ENCODE measurements around the gene KCNMA1.

Gene KCNMA1

DNA sequence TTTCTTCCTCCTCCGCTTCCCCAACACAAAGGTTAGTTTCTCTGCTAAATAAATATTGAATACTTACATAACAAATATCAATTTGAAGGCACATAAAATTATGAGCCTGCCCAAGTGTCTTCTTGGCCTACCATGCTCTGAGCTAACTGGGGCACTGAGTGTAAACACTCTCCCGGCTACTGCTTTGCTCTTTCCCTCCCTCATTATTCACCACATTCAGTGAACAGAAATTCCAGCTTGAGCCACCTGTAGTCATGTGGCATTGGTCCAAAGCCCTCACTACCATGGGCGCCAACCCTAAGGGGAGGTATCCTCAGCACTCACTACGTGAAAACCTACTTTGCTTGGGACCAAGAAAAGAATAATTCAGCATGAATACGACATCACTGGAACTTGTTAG is 409.0 kb downstream of the KCNMA1 start:
- TF ChIP-seq, protein P1, sequence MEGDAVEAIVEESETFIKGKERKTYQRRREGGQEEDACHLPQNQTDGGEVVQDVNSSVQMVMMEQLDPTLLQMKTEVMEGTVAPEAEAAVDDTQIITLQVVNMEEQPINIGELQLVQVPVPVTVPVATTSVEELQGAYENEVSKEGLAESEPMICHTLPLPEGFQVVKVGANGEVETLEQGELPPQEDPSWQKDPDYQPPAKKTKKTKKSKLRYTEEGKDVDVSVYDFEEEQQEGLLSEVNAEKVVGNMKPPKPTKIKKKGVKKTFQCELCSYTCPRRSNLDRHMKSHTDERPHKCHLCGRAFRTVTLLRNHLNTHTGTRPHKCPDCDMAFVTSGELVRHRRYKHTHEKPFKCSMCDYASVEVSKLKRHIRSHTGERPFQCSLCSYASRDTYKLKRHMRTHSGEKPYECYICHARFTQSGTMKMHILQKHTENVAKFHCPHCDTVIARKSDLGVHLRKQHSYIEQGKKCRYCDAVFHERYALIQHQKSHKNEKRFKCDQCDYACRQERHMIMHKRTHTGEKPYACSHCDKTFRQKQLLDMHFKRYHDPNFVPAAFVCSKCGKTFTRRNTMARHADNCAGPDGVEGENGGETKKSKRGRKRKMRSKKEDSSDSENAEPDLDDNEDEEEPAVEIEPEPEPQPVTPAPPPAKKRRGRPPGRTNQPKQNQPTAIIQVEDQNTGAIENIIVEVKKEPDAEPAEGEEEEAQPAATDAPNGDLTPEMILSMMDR (IDR thresholded peaks at IDR 0.05; ENCODE audit: insufficient read depth, low read depth, low read length, missing control alignments) = no peak
- no peak for DNase-seq (ENCODE audit: low read depth)
- H3K4me3 ChIP-seq (ENCODE audit: low read depth, low read length) = no peak overlapping the region

DNA sequence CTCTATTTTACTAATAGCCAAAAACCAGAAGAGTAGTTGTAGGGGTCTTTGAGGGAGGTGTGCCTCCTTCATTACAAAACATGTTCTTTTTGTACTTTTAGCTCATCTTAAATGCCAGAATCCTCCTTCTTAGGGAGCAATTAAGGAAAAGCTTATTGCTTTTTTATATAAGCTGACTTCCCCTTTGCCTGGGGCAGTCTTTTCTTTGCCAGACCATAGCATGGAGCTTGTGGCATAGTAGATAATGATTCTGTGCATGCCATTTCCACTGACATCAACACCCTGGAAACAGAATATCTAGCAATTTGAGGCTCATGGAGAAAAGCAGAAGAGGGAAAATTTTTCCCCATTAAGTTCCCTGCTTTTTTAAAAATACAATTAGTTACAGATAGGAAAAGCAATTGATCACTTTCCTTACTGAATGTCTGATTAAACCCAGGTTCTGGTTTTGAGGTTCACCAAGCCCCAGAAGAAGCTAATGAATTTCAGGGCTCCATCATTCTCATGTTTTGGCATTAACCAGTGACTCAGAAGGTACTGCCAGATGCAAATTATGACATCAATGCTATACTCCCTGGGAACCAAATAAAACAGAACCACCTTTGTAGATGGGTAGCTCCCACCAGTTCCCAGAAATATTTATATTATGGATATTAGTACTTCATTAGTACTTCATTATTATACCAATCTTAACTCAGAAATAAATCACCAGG is 410.6 kb downstream of the KCNMA1 start:
- no peak for DNase-seq (ENCODE audit: low read depth)
- TF ChIP-seq, protein P1 (IDR thresholded peaks at IDR 0.05; ENCODE audit: insufficient read depth, low read depth, low read length, missing control alignments) = no peak
- H3K4me3 ChIP-seq (ENCODE audit: low read depth, low read length) = no peak overlapping the region

DNA sequence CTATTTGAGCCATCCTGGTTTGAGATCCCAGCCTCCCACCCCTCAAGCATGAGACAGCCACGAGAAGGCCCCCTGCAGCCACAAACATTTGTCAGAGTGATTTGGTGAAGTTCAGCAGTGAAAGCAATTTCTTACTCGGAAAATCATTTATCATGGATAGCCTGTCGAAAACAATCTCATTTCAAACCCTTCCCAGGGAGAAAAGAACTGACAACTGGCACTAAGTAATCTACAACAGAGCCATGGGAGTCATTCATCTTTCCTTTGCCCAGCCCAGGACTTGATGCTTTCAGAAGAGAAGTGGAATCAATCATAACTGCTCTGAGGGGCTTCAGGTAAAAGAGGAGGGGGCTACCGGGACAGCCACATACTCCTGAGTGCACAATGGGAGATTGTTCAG is 411.2 kb downstream of the KCNMA1 start:
- no peak overlapping the region for H3K4me3 ChIP-seq (ENCODE audit: low read depth, low read length)
- TF ChIP-seq, protein P1 (IDR thresholded peaks at IDR 0.05; ENCODE audit: insufficient read depth, low read depth, low read length, missing control alignments) = no peak
- DNase-seq (ENCODE audit: low read depth) = no peak

DNA sequence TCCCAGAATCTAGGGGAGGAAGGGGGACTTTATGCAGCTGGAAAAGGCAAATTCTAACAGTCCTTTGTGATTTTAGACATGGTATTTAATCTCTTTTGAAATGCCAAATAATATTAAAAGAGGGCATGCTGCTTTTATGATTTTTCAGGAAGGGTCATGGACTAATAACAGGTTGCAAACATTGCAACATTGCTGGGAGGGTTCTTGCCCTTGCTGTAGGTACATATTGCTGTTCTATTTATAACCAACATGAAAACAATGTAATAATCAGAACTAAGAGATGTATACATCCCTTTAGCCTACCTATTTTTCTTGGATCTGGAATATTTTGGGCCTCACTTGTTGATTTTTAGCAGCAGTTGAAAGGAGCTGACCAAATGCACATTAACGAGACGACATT is 411.6 kb downstream of the KCNMA1 start:
- no peak for DNase-seq (ENCODE audit: low read depth)
- TF ChIP-seq, protein P1 (IDR thresholded peaks at IDR 0.05; ENCODE audit: insufficient read depth, low read depth, low read length, missing control alignments) = no peak
- H3K4me3 ChIP-seq (ENCODE audit: low read depth, low read length) = no peak overlapping the region

DNA sequence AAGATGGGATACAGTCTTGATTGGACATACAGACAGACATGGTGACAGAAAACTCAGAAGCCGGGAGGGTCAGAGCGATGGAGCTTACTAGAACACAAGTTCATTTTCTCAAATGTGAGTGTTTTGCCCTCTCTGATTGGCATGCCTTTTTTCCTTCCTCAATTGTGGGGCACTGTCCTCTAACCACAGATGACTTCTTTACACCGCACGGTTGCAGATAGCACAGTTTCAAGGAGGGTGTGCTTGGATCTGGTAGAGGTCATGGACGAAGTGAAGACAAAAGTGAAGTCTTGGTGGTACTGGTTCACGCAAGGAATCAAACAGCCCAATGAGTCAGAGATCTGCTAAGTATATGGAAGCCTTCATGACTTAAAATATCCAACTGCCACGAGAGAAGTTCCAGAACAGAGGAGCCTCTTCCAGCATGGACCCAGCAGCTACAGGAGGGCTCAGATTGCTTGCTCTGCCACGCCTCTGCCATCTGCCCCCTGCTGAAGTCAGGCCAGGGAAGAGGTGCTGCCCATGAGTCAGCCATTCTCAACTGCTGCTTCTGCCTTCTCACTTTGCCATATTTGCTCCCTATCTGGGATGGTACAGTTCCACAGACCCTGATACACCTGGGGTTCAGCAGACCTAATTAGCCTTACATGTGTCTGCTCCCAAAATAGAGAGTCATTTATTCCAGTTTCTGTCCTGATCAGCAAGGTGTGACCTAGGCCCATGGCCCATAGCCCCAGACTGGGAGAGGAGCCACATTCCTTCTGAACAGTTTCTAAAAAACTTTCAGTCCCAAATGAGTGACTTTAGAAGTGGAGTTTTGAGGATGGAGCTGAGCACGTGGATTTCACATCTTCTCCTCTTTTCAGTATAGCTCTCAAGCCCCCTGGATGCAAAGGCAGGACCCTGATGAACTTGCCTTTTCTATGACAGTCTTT is 413.8 kb downstream of the KCNMA1 start:
- TF ChIP-seq, protein P1 (IDR thresholded peaks at IDR 0.05; ENCODE audit: insufficient read depth, low read depth, low read length, missing control alignments) = no peak
- no peak overlapping the region for H3K4me3 ChIP-seq (ENCODE audit: low read depth, low read length)
- DNase-seq (ENCODE audit: low read depth) = no peak

DNA sequence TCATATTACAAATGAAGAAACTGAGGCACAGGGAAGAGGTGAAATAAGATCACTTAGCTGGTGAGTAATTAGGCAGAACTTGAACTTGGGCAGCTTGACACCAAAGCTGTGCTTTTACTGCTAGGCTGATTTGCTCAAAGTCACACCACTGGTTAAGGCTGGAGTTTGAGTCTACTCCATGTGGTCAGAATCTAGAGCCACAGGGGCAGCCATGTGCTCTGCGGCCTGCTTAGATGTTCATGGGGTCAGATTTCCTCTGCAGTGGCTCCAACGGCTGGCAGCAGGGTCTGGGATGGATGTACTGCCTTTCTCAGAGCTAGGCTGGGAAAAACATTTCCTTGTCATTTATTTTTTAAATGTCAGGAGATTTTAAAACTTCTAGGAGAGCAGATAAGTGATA is 417.5 kb downstream of the KCNMA1 start:
- DNase-seq (ENCODE audit: low read depth) = no peak
- TF ChIP-seq, protein P1 (IDR thresholded peaks at IDR 0.05; ENCODE audit: insufficient read depth, low read depth, low read length, missing control alignments) = no peak
- H3K4me3 ChIP-seq (ENCODE audit: low read depth, low read length) = no peak overlapping the region

Measured in GM12865 (cell line).